K562 (cell line): ENCODE data around the gene LATS1. TPM values are rescaled to one million over a fixed set of nuclear protein-coding genes. Genes with fewer than 3 reads are reported as not detected.

Source experiments
- ASH1L ChIP-seq: fragments of 450-650 bp; IDR thresholded peaks from 2 replicates; pipeline ENCODE4 v1.6.1; 2018; ENCODE audit warnings: borderline replicate concordance, mild to moderate bottlenecking, low read depth; ENCODE audit not compliant: partially characterized antibody
- CHD2 ChIP-seq: IDR thresholded peaks from 2 replicates; pipeline ENCODE4 v1.6.1; 2011; ENCODE audit warnings: low read depth, low read length
- LCOR ChIP-seq: sonication (generic); formaldehyde crosslinking; IDR thresholded peaks from 2 replicates; pipeline ENCODE4 v1.8.0; 2022; ENCODE audit warnings: mild to moderate bottlenecking, missing genetic modification reagents
- NELFE ChIP-seq: IDR thresholded peaks from 2 replicates; pipeline ENCODE4 v1.6.1; 2011; ENCODE audit warnings: mild to moderate bottlenecking; ENCODE audit not compliant: insufficient read depth, insufficient read length
- SP1 ChIP-seq: sonication (generic); formaldehyde crosslinking; IDR thresholded peaks from 2 replicates; pipeline ENCODE4 v1.8.1; 2022; ENCODE audit warnings: mild to moderate bottlenecking, missing genetic modification reagents
- TAF7 ChIP-seq: fragments of 450-650 bp; IDR thresholded peaks from 2 replicates; pipeline ENCODE4 v1.6.1; 2016; ENCODE audit warnings: missing genetic modification characterization, missing compliant biosample characterization
- TBL1XR1 ChIP-seq, 2 experiments: IDR thresholded peaks; 2 replicates each; pipeline ENCODE4 v1.6.1; 2012; ENCODE audit warnings: improper control_type of control experiment in 2 of 2, low read length in 2 of 2, mild to moderate bottlenecking in 1 of 2
- TCF15 ChIP-seq: fragments of 250-450 bp; sonication (Bioruptor Pico); IDR thresholded peaks from 2 replicates; pipeline ENCODE4 v1.8.0; 2022; ENCODE audit warnings: moderate library complexity, mild to moderate bottlenecking, inconsistent platforms
- TSC22D4 ChIP-seq: fragments of 450-650 bp; IDR thresholded peaks from 2 replicates; pipeline ENCODE4 v1.6.1; 2016; ENCODE audit warnings: missing genetic modification characterization, missing biosample characterization, control low read depth
- ZBTB8A ChIP-seq: fragments of 450-650 bp; IDR thresholded peaks from 2 replicates; pipeline ENCODE4 v1.6.1; 2018; ENCODE audit warnings: mild to moderate bottlenecking, moderate library complexity; ENCODE audit not compliant: partially characterized antibody
- ZKSCAN1 ChIP-seq: fragments of 150-350 bp; IDR thresholded peaks from 2 replicates; pipeline ENCODE4 v1.6.1; 2016; ENCODE audit warnings: low read depth, low read length
- ZNF316 ChIP-seq: fragments of 450-650 bp; IDR thresholded peaks from 2 replicates; pipeline ENCODE4 v1.6.1; 2016
- ZNF584 ChIP-seq: fragments of 200-800 bp; sonication (Bioruptor generic); IDR thresholded peaks from 2 replicates; pipeline ENCODE4 v1.6.1; 2016; ENCODE audit warnings: low read depth, mild to moderate bottlenecking, missing genetic modification characterization, missing compliant biosample characterization
- polyA plus RNA-seq, 8 experiments: library from polyadenylated mRNA; depleted of rRNA in 4 of 8; stranded (reverse) in 5 of 8; unstranded in 3 of 8; fragments of >200 nt; fragmentation: Nextera tagmentation in 2 of 8; fragmentation: Illumina TruSeq in 1 of 8; extraction: Ambion mirVana in 2 of 8; extraction: Trizol in 1 of 8; gene quantifications; 2 replicates each; pipeline versions ENCODE4 v1.2.1 to v1.2.3, GENCODE V29; 2011 to 2014; ENCODE audit warnings: inconsistent platforms in 1 of 8, missing spikeins in 1 of 8
- total RNA-seq, 7 experiments: library from RNA; depleted of rRNA in 6 of 7; stranded (reverse); fragments of >200 nt in 6 of 7; fragmentation: Illumina TruSeq in 2 of 7; extraction: Trizol in 2 of 7; gene quantifications; 2 replicates each; pipeline versions ENCODE4 v1.2.1 to v1.2.3, GENCODE V29; 2011 to 2021; ENCODE audit warnings: low replicate concordance in 1 of 7
- TF ChIP-seq, protein P1 (sequence below): fragments of 450-650 bp; IDR thresholded peaks from 2 replicates; pipeline ENCODE4 v1.7.0; 2016; ENCODE audit warnings: borderline replicate concordance
- TF ChIP-seq, protein P2 (sequence below): fragments of 450-650 bp; IDR thresholded peaks from 2 replicates; pipeline ENCODE4 v1.6.1; 2016; ENCODE audit warnings: mild to moderate bottlenecking
- TF ChIP-seq, protein P3 (sequence below), 2 experiments: fragments of 450-650 bp; IDR thresholded peaks; 2 replicates each; pipeline ENCODE4 v1.6.1; 2016
- TF ChIP-seq, protein P4 (sequence below), 2 experiments: fragments of 150-350 bp in 1 of 2; IDR thresholded peaks; 2 replicates each; pipeline ENCODE4 v1.6.1; 2012 to 2016; ENCODE audit warnings: low read depth in 2 of 2, low read length in 2 of 2, mild to moderate bottlenecking in 1 of 2, moderate library complexity in 1 of 2

LATS1 gene
- total and polyA plus RNA-seq, 9 of the 15 experiments (the other 6 are each of a cell fraction or from before 2014, with no cell fraction given): 5.0 to 36.3 (median 18.4) TPM

GRCh38 chr6:149717588-149718458 is at the start of gene LATS1 (continued):
- TF ChIP-seq ZBTB8A (no peak), ASH1L (no peak), TCF15 (CRISPR knock-in tag) (0 out of 2 replicates have a peak, but pooled peaks have one; percentile 16), TBL1XR1 (IDR thresholded peaks at IDR 0.05; ENCODE audit: low read length in 2 of 2) (no peak), ZNF316 (0 out of 2 replicates have a peak, but pooled peaks have one; percentile 7), TSC22D4 (no peak), CHD2 (peak; percentile 22; the same call in 1 of the 2 replicates), TAF7 (peak; percentile 90; the same call in 1 of the 2 replicates), NELFE (no peak), SP1 (CRISPR knock-in tag) (peak; percentile 69), ZNF584 (no peak), LCOR (0 out of 2 replicates have a peak, but pooled peaks have one; percentile 27), ZKSCAN1 (peak; percentile 56; the same call in 1 of the 2 replicates)
- TF ChIP-seq, protein P1, sequence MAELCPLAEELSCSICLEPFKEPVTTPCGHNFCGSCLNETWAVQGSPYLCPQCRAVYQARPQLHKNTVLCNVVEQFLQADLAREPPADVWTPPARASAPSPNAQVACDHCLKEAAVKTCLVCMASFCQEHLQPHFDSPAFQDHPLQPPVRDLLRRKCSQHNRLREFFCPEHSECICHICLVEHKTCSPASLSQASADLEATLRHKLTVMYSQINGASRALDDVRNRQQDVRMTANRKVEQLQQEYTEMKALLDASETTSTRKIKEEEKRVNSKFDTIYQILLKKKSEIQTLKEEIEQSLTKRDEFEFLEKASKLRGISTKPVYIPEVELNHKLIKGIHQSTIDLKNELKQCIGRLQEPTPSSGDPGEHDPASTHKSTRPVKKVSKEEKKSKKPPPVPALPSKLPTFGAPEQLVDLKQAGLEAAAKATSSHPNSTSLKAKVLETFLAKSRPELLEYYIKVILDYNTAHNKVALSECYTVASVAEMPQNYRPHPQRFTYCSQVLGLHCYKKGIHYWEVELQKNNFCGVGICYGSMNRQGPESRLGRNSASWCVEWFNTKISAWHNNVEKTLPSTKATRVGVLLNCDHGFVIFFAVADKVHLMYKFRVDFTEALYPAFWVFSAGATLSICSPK: peak; percentile 100
- TF ChIP-seq, protein P2, sequence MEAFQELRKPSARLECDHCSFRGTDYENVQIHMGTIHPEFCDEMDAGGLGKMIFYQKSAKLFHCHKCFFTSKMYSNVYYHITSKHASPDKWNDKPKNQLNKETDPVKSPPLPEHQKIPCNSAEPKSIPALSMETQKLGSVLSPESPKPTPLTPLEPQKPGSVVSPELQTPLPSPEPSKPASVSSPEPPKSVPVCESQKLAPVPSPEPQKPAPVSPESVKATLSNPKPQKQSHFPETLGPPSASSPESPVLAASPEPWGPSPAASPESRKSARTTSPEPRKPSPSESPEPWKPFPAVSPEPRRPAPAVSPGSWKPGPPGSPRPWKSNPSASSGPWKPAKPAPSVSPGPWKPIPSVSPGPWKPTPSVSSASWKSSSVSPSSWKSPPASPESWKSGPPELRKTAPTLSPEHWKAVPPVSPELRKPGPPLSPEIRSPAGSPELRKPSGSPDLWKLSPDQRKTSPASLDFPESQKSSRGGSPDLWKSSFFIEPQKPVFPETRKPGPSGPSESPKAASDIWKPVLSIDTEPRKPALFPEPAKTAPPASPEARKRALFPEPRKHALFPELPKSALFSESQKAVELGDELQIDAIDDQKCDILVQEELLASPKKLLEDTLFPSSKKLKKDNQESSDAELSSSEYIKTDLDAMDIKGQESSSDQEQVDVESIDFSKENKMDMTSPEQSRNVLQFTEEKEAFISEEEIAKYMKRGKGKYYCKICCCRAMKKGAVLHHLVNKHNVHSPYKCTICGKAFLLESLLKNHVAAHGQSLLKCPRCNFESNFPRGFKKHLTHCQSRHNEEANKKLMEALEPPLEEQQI: no peak
- TF ChIP-seq, protein P3, sequence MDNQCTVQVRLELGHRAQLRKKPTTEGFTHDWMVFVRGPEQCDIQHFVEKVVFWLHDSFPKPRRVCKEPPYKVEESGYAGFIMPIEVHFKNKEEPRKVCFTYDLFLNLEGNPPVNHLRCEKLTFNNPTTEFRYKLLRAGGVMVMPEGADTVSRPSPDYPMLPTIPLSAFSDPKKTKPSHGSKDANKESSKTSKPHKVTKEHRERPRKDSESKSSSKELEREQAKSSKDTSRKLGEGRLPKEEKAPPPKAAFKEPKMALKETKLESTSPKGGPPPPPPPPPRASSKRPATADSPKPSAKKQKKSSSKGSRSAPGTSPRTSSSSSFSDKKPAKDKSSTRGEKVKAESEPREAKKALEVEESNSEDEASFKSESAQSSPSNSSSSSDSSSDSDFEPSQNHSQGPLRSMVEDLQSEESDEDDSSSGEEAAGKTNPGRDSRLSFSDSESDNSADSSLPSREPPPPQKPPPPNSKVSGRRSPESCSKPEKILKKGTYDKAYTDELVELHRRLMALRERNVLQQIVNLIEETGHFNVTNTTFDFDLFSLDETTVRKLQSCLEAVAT (IDR thresholded peaks at IDR 0.05): peak in 1 of 2 experiments; percentile 31; a peak in 1 of 4 replicates
- TF ChIP-seq, protein P4, sequence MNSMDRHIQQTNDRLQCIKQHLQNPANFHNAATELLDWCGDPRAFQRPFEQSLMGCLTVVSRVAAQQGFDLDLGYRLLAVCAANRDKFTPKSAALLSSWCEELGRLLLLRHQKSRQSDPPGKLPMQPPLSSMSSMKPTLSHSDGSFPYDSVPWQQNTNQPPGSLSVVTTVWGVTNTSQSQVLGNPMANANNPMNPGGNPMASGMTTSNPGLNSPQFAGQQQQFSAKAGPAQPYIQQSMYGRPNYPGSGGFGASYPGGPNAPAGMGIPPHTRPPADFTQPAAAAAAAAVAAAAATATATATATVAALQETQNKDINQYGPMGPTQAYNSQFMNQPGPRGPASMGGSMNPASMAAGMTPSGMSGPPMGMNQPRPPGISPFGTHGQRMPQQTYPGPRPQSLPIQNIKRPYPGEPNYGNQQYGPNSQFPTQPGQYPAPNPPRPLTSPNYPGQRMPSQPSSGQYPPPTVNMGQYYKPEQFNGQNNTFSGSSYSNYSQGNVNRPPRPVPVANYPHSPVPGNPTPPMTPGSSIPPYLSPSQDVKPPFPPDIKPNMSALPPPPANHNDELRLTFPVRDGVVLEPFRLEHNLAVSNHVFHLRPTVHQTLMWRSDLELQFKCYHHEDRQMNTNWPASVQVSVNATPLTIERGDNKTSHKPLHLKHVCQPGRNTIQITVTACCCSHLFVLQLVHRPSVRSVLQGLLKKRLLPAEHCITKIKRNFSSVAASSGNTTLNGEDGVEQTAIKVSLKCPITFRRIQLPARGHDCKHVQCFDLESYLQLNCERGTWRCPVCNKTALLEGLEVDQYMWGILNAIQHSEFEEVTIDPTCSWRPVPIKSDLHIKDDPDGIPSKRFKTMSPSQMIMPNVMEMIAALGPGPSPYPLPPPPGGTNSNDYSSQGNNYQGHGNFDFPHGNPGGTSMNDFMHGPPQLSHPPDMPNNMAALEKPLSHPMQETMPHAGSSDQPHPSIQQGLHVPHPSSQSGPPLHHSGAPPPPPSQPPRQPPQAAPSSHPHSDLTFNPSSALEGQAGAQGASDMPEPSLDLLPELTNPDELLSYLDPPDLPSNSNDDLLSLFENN (IDR thresholded peaks at IDR 0.05; ENCODE audit: low read depth in 2 of 2, low read length in 2 of 2): peak in 1 of 2 experiments; percentile 58; a peak in 1 of 4 replicates
